Renal pelvis (tissue), 3 donors: Measurements from ENCODE around the gene ZFHX2. TPM values are rescaled to one million over a fixed set of nuclear protein-coding genes. Genes with fewer than 3 reads are reported as not detected.

ENCODE experiments used
- polyA plus RNA-seq, 3 donors: library from polyadenylated mRNA; unstranded; fragments of 120-200 nt; gene quantifications; one replicate each; pipeline ENCODE4 v1.2.1, GENCODE V29; 2013; ENCODE audit not compliant: insufficient read length in 3 of 3

ZFHX2 gene
- polyA plus RNA-seq, 3 donors: 8.3 to 12.4 (median 11.0) TPM

Other genes with a start within 250 kb of the ZFHX2 start
- gene PPP1R3E, start 248.9 kb downstream of the ZFHX2 start, polyA plus RNA-seq: 10 to 100 TPM; 20.5 to 37.2 (median 37.2) TPM
- gene BCL2L2, start 244.9 kb downstream of the ZFHX2 start, polyA plus RNA-seq: 10 to 100 TPM; 38.2 to 54.4 (median 47.7) TPM
- gene PABPN1, start 230.3 kb downstream of the ZFHX2 start, polyA plus RNA-seq: 100 to 1,000 TPM; 269 to 322 (median 307) TPM
- 10 to 100 TPM; 62.9 to 78.3 (median 69.0) TPM for gene SLC22A17, start 198.9 kb downstream of the ZFHX2 start, polyA plus RNA-seq
- 10 to 100 TPM; 41.1 to 55.6 (median 45.5) TPM for gene EFS, start 186.6 kb downstream of the ZFHX2 start, polyA plus RNA-seq
- gene IL25, start 179.0 kb downstream of the ZFHX2 start, polyA plus RNA-seq: not detected
- gene CMTM5, start 174.7 kb downstream of the ZFHX2 start, polyA plus RNA-seq: 1 to 10 TPM; 2.3 to 3.1 (median 2.6) TPM
- under 1 TPM; 0.07 to 0.17 (median 0.16) TPM for gene MYH6, start 143.5 kb downstream of the ZFHX2 start, polyA plus RNA-seq
- gene MYH7, start 116.1 kb downstream of the ZFHX2 start, polyA plus RNA-seq: under 1 TPM; 0.40 to 0.62 (median 0.56) TPM
- gene NGDN, start 82.1 kb downstream of the ZFHX2 start, polyA plus RNA-seq: 10 to 100 TPM; 60.0 to 72.5 (median 68.9) TPM
- 10 to 100 TPM; 19.0 to 20.5 (median 19.7) TPM for gene THTPA, start 4.5 kb upstream of the ZFHX2 start, polyA plus RNA-seq
- 100 to 1,000 TPM in 2 of 3 donors, 10 to 100 TPM in 1; 79.0 to 122 (median 113) TPM for gene AP1G2, start 16.0 kb upstream of the ZFHX2 start, polyA plus RNA-seq
- 10 to 100 TPM in 2 of 3 donors, 1 to 10 TPM in 1; 9.1 to 13.5 (median 11.9) TPM for gene JPH4, start 27.0 kb upstream of the ZFHX2 start, polyA plus RNA-seq
- 10 to 100 TPM; 50.5 to 67.2 (median 62.0) TPM for gene DHRS2, start 84.6 kb upstream of the ZFHX2 start, polyA plus RNA-seq